ENCODE measurements around the gene PRKG1. TPM values are rescaled to one million over a fixed set of nuclear protein-coding genes. Genes with fewer than 3 reads are reported as not detected.

Gene PRKG1
- total and polyA plus RNA-seq, 2 experiments from 2014 or later, result 10.7 to 21.8 TPM

DNA sequence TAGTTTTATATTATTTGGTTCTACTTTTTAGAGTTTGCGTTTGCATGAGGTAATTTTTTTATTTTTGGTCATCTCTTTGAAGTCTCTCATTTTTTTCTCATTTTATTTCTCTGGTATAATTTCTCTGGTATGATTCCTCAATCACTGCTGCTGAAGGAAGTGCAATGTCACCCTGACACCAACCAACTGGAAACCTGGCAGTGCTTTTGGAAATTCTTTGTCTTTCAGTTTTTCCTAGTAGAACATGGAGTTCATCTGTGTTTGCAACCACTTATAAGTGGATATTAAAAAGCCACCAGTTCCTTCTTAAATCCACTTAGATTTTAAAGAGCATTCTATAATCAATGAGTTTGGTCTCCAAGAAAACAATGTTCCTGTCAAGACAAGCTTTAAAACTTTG, 291.8 kb downstream of the PRKG1 start:
- no peaks in the 10 kb centered on the region for H3K9me2 ChIP-seq (ENCODE audit: insufficient read depth)
- no peaks in the 10 kb centered on the region for H3K9me3 ChIP-seq (ENCODE audit: low read depth)
- H3K9ac ChIP-seq, result no peak overlapping the region
- no peak overlapping the region for H3K4me2 ChIP-seq (ENCODE audit: unreplicated experiment)
- WGBS, 2 experiments (ENCODE audit: low coverage in 1 of 2, low lambda C conversion rate in 2 of 2, missing lambda C conversion rate in 2 of 2), result 67 to 73% methylated on average over 1 of the region's 1 CpG
- no peak overlapping the region for H2AFZ ChIP-seq
- H3K27me3 ChIP-seq (replicated peaks; ENCODE audit: insufficient read depth), result no peaks in the 10 kb centered on the region
- H3K36me3 ChIP-seq (ENCODE audit: low read depth), result no peaks in the 10 kb centered on the region
- no peaks in the 10 kb centered on the region for H4K20me1 ChIP-seq (ENCODE audit: insufficient read depth)
- peaks cover 8% of the 10 kb centered on the region for H3K79me2 ChIP-seq (ENCODE audit: insufficient read depth)
- H3F3A ChIP-seq (ENCODE audit: insufficient read depth), result peaks cover 15% of the 10 kb centered on the region; the same call in 1 of the 2 replicates
- no peak overlapping the region for H3K27ac ChIP-seq
- TF ChIP-seq EZH2 (IDR thresholded peaks at IDR 0.05; ENCODE audit: insufficient read depth, poor library complexity, severe bottlenecking) (no peak), EZH2phosphoT487 (IDR thresholded peaks at IDR 0.05; ENCODE audit: insufficient read depth, low read depth) (no peak)
- no peak for DNase-seq
- no peak overlapping the region for H3K4me3 ChIP-seq
- H3K4me1 ChIP-seq (ENCODE audit: insufficient read depth), result peaks cover 8% of the 10 kb centered on the region
- in situ Hi-C loops (cut with MboI), result no loop called here

DNA sequence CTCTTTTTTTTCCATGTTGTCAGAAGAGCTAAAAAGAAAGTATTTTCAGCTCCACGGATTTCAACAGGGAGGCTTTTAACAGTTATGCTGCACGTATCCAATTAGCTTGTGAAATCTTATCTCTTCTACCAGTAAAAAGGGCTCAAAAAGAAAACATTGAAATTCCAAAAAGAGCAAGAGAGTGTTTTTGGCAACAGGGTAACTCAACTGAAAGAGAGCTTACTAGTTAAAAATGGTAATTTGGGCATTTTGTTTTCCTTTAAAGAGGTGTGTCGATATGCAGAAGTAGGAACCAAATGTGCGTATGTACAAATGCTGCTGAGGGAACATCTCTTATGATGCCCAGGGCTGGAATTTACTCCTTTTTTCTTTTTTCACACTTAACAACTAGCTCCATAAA, 292.8 kb downstream of the PRKG1 start:
- no peaks in the 10 kb centered on the region for H3K27me3 ChIP-seq (replicated peaks; ENCODE audit: insufficient read depth)
- peaks cover 15% of the 10 kb centered on the region; the same call in 1 of the 2 replicates for H3F3A ChIP-seq (ENCODE audit: insufficient read depth)
- no peak overlapping the region for H3K27ac ChIP-seq
- H3K4me1 ChIP-seq (ENCODE audit: insufficient read depth), result peaks cover 8% of the 10 kb centered on the region
- peaks cover 13% of the 10 kb centered on the region for H3K79me2 ChIP-seq (ENCODE audit: insufficient read depth)
- 60 to 63% methylated on average over 4 of the region's 4 CpGs for WGBS, 2 experiments (ENCODE audit: low coverage in 1 of 2, low lambda C conversion rate in 2 of 2, missing lambda C conversion rate in 2 of 2)
- no peaks in the 10 kb centered on the region for H4K20me1 ChIP-seq (ENCODE audit: insufficient read depth)
- no peaks in the 10 kb centered on the region for H3K9me3 ChIP-seq (ENCODE audit: low read depth)
- no peak for DNase-seq
- no peaks in the 10 kb centered on the region for H3K9me2 ChIP-seq (ENCODE audit: insufficient read depth)
- in situ Hi-C loops (cut with MboI), result no loop called here
- H2AFZ ChIP-seq, result no peak overlapping the region
- no peak overlapping the region for H3K4me2 ChIP-seq (ENCODE audit: unreplicated experiment)
- H3K9ac ChIP-seq, result no peak overlapping the region
- no peak for TF ChIP-seq EZH2phosphoT487 (IDR thresholded peaks at IDR 0.05; ENCODE audit: insufficient read depth, low read depth)
- no peak for TF ChIP-seq EZH2 (IDR thresholded peaks at IDR 0.05; ENCODE audit: insufficient read depth, poor library complexity, severe bottlenecking)
- H3K4me3 ChIP-seq, result no peak overlapping the region
- no peaks in the 10 kb centered on the region for H3K36me3 ChIP-seq (ENCODE audit: low read depth)

DNA sequence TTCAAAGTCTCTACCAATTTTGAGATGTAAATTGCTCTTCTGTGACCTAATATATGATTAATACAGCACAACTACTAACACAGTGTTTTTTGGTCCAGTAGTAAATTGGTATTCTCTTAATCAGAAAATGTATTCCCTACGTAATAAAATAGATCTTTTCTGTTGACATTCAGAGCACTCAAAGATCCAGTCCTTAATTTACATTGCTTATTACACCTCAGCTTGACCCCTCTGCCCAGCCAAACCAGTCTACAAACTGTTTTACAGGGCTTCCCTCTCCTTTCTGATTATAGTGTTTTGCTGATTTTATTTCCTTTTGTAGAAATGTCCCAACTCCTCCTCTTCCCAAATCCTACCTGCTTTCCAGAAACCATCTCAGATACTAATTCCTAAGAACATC, 293.4 kb downstream of the PRKG1 start:
- no peak overlapping the region for H2AFZ ChIP-seq
- H3K4me2 ChIP-seq (ENCODE audit: unreplicated experiment), result no peak overlapping the region
- H3K4me3 ChIP-seq, result no peak overlapping the region
- in situ Hi-C loops (cut with MboI), result no loop called here
- no peaks in the 10 kb centered on the region for H4K20me1 ChIP-seq (ENCODE audit: insufficient read depth)
- peaks cover 8% of the 10 kb centered on the region for H3K4me1 ChIP-seq (ENCODE audit: insufficient read depth)
- no peaks in the 10 kb centered on the region for H3K36me3 ChIP-seq (ENCODE audit: low read depth)
- H3K9ac ChIP-seq, result no peak overlapping the region
- no peaks in the 10 kb centered on the region for H3K27me3 ChIP-seq (replicated peaks; ENCODE audit: insufficient read depth)
- H3K9me2 ChIP-seq (ENCODE audit: insufficient read depth), result no peaks in the 10 kb centered on the region
- H3K79me2 ChIP-seq (ENCODE audit: insufficient read depth), result peaks cover 13% of the 10 kb centered on the region
- H3K9me3 ChIP-seq (ENCODE audit: low read depth), result no peaks in the 10 kb centered on the region
- H3K27ac ChIP-seq, result no peak overlapping the region
- TF ChIP-seq EZH2phosphoT487 (IDR thresholded peaks at IDR 0.05; ENCODE audit: insufficient read depth, low read depth) (no peak), EZH2 (IDR thresholded peaks at IDR 0.05; ENCODE audit: insufficient read depth, poor library complexity, severe bottlenecking) (no peak)
- DNase-seq, result no peak
- 79 to 93% methylated on average over 1 of the region's 1 CpG for WGBS, 2 experiments (ENCODE audit: low coverage in 1 of 2, low lambda C conversion rate in 2 of 2, missing lambda C conversion rate in 2 of 2)
- peaks cover 15% of the 10 kb centered on the region; the same call in 1 of the 2 replicates for H3F3A ChIP-seq (ENCODE audit: insufficient read depth)

DNA sequence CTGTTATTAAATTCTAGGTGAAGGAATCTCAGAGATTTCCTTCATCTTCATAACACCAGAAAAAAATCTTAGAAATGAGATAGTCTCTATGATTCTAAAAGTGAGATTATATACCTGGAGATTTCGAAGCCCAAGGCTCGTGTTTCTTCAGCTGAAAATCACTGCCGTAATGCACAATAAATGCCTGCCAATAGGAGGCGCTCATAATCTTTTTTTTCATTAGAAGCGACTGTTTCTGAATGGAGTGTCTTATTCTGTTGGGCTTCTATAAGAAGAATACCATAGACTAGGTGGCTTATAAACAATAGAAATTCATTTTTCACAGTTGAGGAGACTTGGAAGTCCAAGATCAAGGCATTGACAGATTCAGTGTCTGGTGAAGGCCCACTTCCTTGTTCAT, 294.7 kb downstream of the PRKG1 start:
- 89 to 94% methylated on average over 5 of the region's 5 CpGs for WGBS, 2 experiments (ENCODE audit: low coverage in 1 of 2, low lambda C conversion rate in 2 of 2, missing lambda C conversion rate in 2 of 2)
- Histone ChIP-seq H3K79me2 (ENCODE audit: insufficient read depth) (peaks cover 13% of the 10 kb centered on the region), H3K4me3 (no peak overlapping the region), H2AFZ (no peak overlapping the region), H4K20me1 (ENCODE audit: insufficient read depth) (no peaks in the 10 kb centered on the region), H3K9me2 (ENCODE audit: insufficient read depth) (no peaks in the 10 kb centered on the region), H3K9ac (no peak overlapping the region), H3F3A (ENCODE audit: insufficient read depth) (peaks cover 15% of the 10 kb centered on the region; the same call in 1 of the 2 replicates), H3K27ac (no peak overlapping the region), H3K9me3 (ENCODE audit: low read depth) (no peaks in the 10 kb centered on the region), H3K36me3 (ENCODE audit: low read depth) (no peaks in the 10 kb centered on the region), H3K27me3 (replicated peaks; ENCODE audit: insufficient read depth) (no peaks in the 10 kb centered on the region), H3K4me2 (ENCODE audit: unreplicated experiment) (no peak overlapping the region), H3K4me1 (ENCODE audit: insufficient read depth) (peaks cover 8% of the 10 kb centered on the region)
- no peak for TF ChIP-seq EZH2phosphoT487 (IDR thresholded peaks at IDR 0.05; ENCODE audit: insufficient read depth, low read depth)
- no peak for TF ChIP-seq EZH2 (IDR thresholded peaks at IDR 0.05; ENCODE audit: insufficient read depth, poor library complexity, severe bottlenecking)
- DNase-seq, result no peak
- in situ Hi-C loops (cut with MboI), result no loop called here

Measured in GM23248 (cell line).